HCT116 (cell line): ENCODE data around the gene GOLGA1. TPM values are rescaled to one million over a fixed set of nuclear protein-coding genes. Genes with fewer than 3 reads are reported as not detected.

Experiments
- ATAC-seq: fragments of 200-7000 bp; cut with Tn5 transposase; 2 replicates; pipeline ENCODE4 v1.9.1; 2020; ENCODE audit warnings: mild to moderate bottlenecking, moderate library complexity
- BruUV-seq: library from RNA; stranded (reverse); fragments of 400-500 nt; replicated peaks from 2 replicates; lab custom pipeline; 2021; lab: Mats Ljungman, UMichigan
- CTCF ChIA-PET: fragments of 300-600 bp; sonication (Branson Sonifier 250); formaldehyde crosslinking; loops from one replicate; lab custom pipeline; 2021; ENCODE audit warnings: antibody characterized with exemption; lab: Charles Lee
- POLR2A ChIA-PET: fragments of 300-600, 350-600 bp; sonication (Branson Sonifier 250); formaldehyde crosslinking; loops from one replicate; lab custom pipeline; 2021; ENCODE audit warnings: antibody characterized with exemption; lab: Charles Lee
- RAD21 ChIA-PET, 2 experiments: fragments of 300-600 bp; sonication (Branson Sonifier 250); formaldehyde crosslinking; loops; one replicate each; lab custom pipeline; 2023; ENCODE audit warnings: low total read pairs in 2 of 2; ENCODE audit not compliant: uncharacterized antibody in 2 of 2, unreplicated experiment in 2 of 2, low non-redundant PET in 1 of 2; lab: Charles Lee
- DNase-seq: peaks from one replicate; pipeline ENCODE4 v3.0.0-alpha.2; 2010; ENCODE audit warnings: low read depth, low spot score
- H2AFZ ChIP-seq: fragments of 200-600 bp; shearing (Covaris generic), sonication (generic); 2 replicates; pipeline ENCODE4 v1.6.1; 2017; ENCODE audit warnings: low read depth, mixed run types, mixed read lengths, antibody characterized with exemption, low read length; ENCODE audit not compliant: poor library complexity, severe bottlenecking
- H3K27ac ChIP-seq: 2 replicates; pipeline ENCODE4 v1.5.1; 2012; ENCODE audit warnings: low read depth, low read length
- H3K27me3 ChIP-seq: fragments of 200-600 bp; sonication (generic); 2 replicates; pipeline ENCODE4 v1.6.1; 2016; ENCODE audit warnings: mixed run types, low read length, mixed read lengths; ENCODE audit not compliant: insufficient read depth
- H3K36me3 ChIP-seq, 2 experiments: fragments of 200-500 bp in 1 of 2; fragments of 200-600 bp in 1 of 2; sonication (Bioruptor generic) in 1 of 2; sonication (generic) in 1 of 2; 2 replicates each; pipeline versions ENCODE4 v1.5.1 to v1.6.1; 2014 to 2016; ENCODE audit warnings: low read length in 2 of 2, inconsistent platforms in 1 of 2, mixed read lengths in 1 of 2, mixed run types in 1 of 2; ENCODE audit not compliant: insufficient read depth in 2 of 2, control insufficient read depth in 1 of 2
- H3K4me1 ChIP-seq, 2 experiments: fragments of 200-600 bp in 1 of 2; sonication (generic) in 1 of 2; 2 replicates each; pipeline versions ENCODE4 v1.5.1 to v1.6.1; 2012 to 2017; ENCODE audit warnings: low read length in 2 of 2, inconsistent platforms in 1 of 2, mild to moderate bottlenecking in 1 of 2, mixed read lengths in 1 of 2, mixed run types in 1 of 2, moderate library complexity in 1 of 2; ENCODE audit not compliant: insufficient read depth in 2 of 2, control insufficient read depth in 1 of 2
- H3K4me2 ChIP-seq: fragments of 200-600 bp; sonication (generic); 2 replicates; pipeline ENCODE4 v1.6.1; 2017; ENCODE audit warnings: mixed run types, low read length, mixed read lengths
- H3K4me3 ChIP-seq, 2 experiments: fragments of 200-600 bp in 1 of 2; sonication (generic) in 1 of 2; replicated peaks in 1 of 2; 2 replicates each; pipeline ENCODE4 v1.5.1; 2011 to 2016; ENCODE audit warnings: low read length in 2 of 2, control low read depth in 1 of 2, low read depth in 1 of 2, mild to moderate bottlenecking in 1 of 2, mixed read lengths in 1 of 2, mixed run types in 1 of 2
- H3K79me2 ChIP-seq: fragments of 200-600 bp; sonication (generic); 2 replicates; pipeline ENCODE4 v1.6.1; 2017; ENCODE audit warnings: mild to moderate bottlenecking, mixed run types, low read length, moderate library complexity, mixed read lengths; ENCODE audit not compliant: insufficient read depth
- H3K9ac ChIP-seq: fragments of 200-600 bp; sonication (generic); 2 replicates; pipeline ENCODE4 v1.6.1; 2016; ENCODE audit warnings: low read length, mixed read lengths
- H3K9me2 ChIP-seq: fragments of 200-600 bp; sonication (generic), shearing (Covaris generic); 2 replicates; pipeline ENCODE4 v1.6.1; 2017; ENCODE audit warnings: mixed run types, mild to moderate bottlenecking, moderate library complexity; ENCODE audit not compliant: insufficient read depth
- H3K9me3 ChIP-seq, 2 experiments: fragments of 200-500 bp in 1 of 2; fragments of 200-600 bp in 1 of 2; sonication (Bioruptor generic) in 1 of 2; sonication (generic) in 1 of 2; 2 replicates each; pipeline ENCODE4 v1.6.1; 2014 to 2017; ENCODE audit warnings: low read length in 2 of 2, mixed read lengths in 2 of 2, inconsistent platforms in 1 of 2, low read depth in 1 of 2, mild to moderate bottlenecking in 1 of 2, mixed run types in 1 of 2, moderate library complexity in 1 of 2; ENCODE audit not compliant: control insufficient read depth in 1 of 2, insufficient read depth in 1 of 2
- H4K20me1 ChIP-seq: fragments of 200-600 bp; sonication (generic), shearing (Covaris generic); 2 replicates; pipeline ENCODE4 v1.6.1; 2017; ENCODE audit warnings: mixed run types, mild to moderate bottlenecking, moderate library complexity; ENCODE audit not compliant: insufficient read depth
- CBX3 ChIP-seq: IDR thresholded peaks from 2 replicates; pipeline ENCODE4 v1.6.1; 2012; ENCODE audit warnings: low read depth
- EZH2 ChIP-seq: fragments of 200-600 bp; sonication (generic); IDR thresholded peaks from 2 replicates; pipeline ENCODE4 v1.6.1; 2017; ENCODE audit warnings: antibody characterized with exemption, mixed run types
- EZH2phosphoT487 ChIP-seq: fragments of 200-600 bp; IDR thresholded peaks from 2 replicates; pipeline ENCODE4 v1.6.1; 2018; ENCODE audit warnings: antibody characterized with exemption, borderline replicate concordance
- FOSL1 ChIP-seq: IDR thresholded peaks from 2 replicates; pipeline ENCODE4 v1.6.1; 2012; ENCODE audit warnings: low read depth
- JUND ChIP-seq: IDR thresholded peaks from 2 replicates; pipeline ENCODE4 v1.6.1; 2012
- POLR2AphosphoS5 ChIP-seq: IDR thresholded peaks from 2 replicates; pipeline ENCODE4 v1.6.1; 2011; ENCODE audit warnings: mild to moderate bottlenecking, low read depth, low read length, moderate library complexity
- SRF ChIP-seq: IDR thresholded peaks from 2 replicates; pipeline ENCODE4 v1.6.1; 2012; ENCODE audit warnings: low read depth
- YY1 ChIP-seq: IDR thresholded peaks from 2 replicates; pipeline ENCODE4 v1.6.1; 2011; ENCODE audit warnings: low read length, low read depth, moderate library complexity, mild to moderate bottlenecking; ENCODE audit not compliant: insufficient replicate concordance; ENCODE audit errors: extremely low read depth
- ZFX ChIP-seq: fragments of 450-650 bp; IDR thresholded peaks from 2 replicates; pipeline ENCODE4 v1.6.1; 2017
- intact Hi-C: fragments of 100-400 bp; cut with micrococcal nuclease; formaldehyde crosslinking; loops from 2 replicates; pipeline ENCODE4 v1.10.0; 2022
- total RNA-seq: library from RNA; stranded (reverse); gene quantifications from one replicate; pipeline ENCODE4 v1.2.1, GENCODE V29; 2021; ENCODE audit not compliant: unreplicated experiment
- TF ChIP-seq, protein P1 (sequence below): IDR thresholded peaks from 2 replicates; pipeline ENCODE4 v1.6.1; 2012
- TF ChIP-seq, protein P2 (sequence below), 3 experiments: fragments of 200-600 bp in 1 of 3; sonication (generic) in 1 of 3; IDR thresholded peaks in 2 of 3; conservative IDR thresholded peaks in 1 of 3; 2 replicates each; pipeline ENCODE4 v1.5.1; 2012 to 2017; ENCODE audit warnings: low read depth in 2 of 3, low read length in 2 of 3, antibody characterized with exemption in 1 of 3, borderline replicate concordance in 1 of 3, control low read depth in 1 of 3, mild to moderate bottlenecking in 1 of 3, mixed read lengths in 1 of 3, mixed run types in 1 of 3, moderate library complexity in 1 of 3; ENCODE audit not compliant: insufficient read depth in 1 of 3

The GOLGA1 gene
- total RNA-seq, 1 experiment from 2014 or later: 13.1 TPM

- ChIA-PET CTCF (interaction anchor here (0.9 to 11.7 kb wide), 3 partner anchors 11 to 83 kb away, joined by 3 to 601 read pairs (median 7); partner anchors contain the start of genes NR6A1 and OLFML2A), RAD21 (no interaction called here), POLR2A (interaction anchor here (2.6 to 4.4 kb wide), 2 partner anchors 78 to 86 kb away, joined by 8 to 21 read pairs; partner anchors contain the start of gene NR6A1)
- no peak overlapping the region for H3K4me3 ChIP-seq
- no peaks in the 10 kb centered on the region for H3K9me2 ChIP-seq
- peak overlapping the region; percentile 5; the same call in 1 of the 2 replicates for H3K9ac ChIP-seq
- H4K20me1 ChIP-seq: peaks cover 50% of the 10 kb centered on the region
- no TSS peak for BruUV-seq
- peaks cover 9 to 52% of the 10 kb centered on the region in 2 experiments; a peak in 3 of 4 replicates for H3K4me1 ChIP-seq
- no peak overlapping the region for H2AFZ ChIP-seq
- H3K79me2 ChIP-seq: peaks cover 39% of the 10 kb centered on the region
- peaks cover 33 to 46% of the 10 kb centered on the region in 2 experiments for H3K36me3 ChIP-seq
- DNase-seq: no peak
- H3K9me3 ChIP-seq: no peaks in the 10 kb centered on the region
- intact Hi-C loops: loop anchor here (5.0 to 10.0 kb wide), 2 partner anchors 285 to 443 kb away; partner anchors contain the start of genes PSMB7 and SCAI
- 0 out of 2 replicates have a peak overlapping the region, but pooled peaks have one; percentile 16 for H3K27ac ChIP-seq
- no peaks in the 10 kb centered on the region for H3K27me3 ChIP-seq
- peak overlapping the region; percentile 29; the same call in 1 of the 2 replicates for H3K4me2 ChIP-seq
- ATAC-seq: no peak
- TF ChIP-seq, protein P1, sequence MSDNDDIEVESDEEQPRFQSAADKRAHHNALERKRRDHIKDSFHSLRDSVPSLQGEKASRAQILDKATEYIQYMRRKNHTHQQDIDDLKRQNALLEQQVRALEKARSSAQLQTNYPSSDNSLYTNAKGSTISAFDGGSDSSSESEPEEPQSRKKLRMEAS: no peak
- TF ChIP-seq FOSL1: no peak
- no peak for TF ChIP-seq EZH2phosphoT487
- TF ChIP-seq JUND: no peak
- no peak for TF ChIP-seq CBX3
- no peak for TF ChIP-seq EZH2
- no peak for TF ChIP-seq YY1
- TF ChIP-seq POLR2AphosphoS5: no peak
- no peak for TF ChIP-seq ZFX
- TF ChIP-seq, protein P2, sequence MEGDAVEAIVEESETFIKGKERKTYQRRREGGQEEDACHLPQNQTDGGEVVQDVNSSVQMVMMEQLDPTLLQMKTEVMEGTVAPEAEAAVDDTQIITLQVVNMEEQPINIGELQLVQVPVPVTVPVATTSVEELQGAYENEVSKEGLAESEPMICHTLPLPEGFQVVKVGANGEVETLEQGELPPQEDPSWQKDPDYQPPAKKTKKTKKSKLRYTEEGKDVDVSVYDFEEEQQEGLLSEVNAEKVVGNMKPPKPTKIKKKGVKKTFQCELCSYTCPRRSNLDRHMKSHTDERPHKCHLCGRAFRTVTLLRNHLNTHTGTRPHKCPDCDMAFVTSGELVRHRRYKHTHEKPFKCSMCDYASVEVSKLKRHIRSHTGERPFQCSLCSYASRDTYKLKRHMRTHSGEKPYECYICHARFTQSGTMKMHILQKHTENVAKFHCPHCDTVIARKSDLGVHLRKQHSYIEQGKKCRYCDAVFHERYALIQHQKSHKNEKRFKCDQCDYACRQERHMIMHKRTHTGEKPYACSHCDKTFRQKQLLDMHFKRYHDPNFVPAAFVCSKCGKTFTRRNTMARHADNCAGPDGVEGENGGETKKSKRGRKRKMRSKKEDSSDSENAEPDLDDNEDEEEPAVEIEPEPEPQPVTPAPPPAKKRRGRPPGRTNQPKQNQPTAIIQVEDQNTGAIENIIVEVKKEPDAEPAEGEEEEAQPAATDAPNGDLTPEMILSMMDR (IDR thresholded peaks at IDR 0.05 in 2 of 3, conservative IDR thresholded peaks at IDR 0.05 in 1 of 3; ENCODE audit: borderline replicate concordance in 1 of 3, insufficient read depth in 1 of 3, low read depth in 2 of 3, low read length in 2 of 3): no peak
- no peak for TF ChIP-seq SRF
- TF ChIP-seq, all 23 proteins: peak for 0
These were observed 83.2 kb downstream of the GOLGA1 start for GRCh38 chr9:124857533-124858162.
